ENCODE results near the gene CNOT10. TPM values are rescaled to one million over a fixed set of nuclear protein-coding genes. Genes with fewer than 3 reads are reported as not detected.

CNOT10 gene
- total RNA-seq, 4 donors from 2014 or later = 12.7 to 24.2 (median 19.7) TPM

DNA sequence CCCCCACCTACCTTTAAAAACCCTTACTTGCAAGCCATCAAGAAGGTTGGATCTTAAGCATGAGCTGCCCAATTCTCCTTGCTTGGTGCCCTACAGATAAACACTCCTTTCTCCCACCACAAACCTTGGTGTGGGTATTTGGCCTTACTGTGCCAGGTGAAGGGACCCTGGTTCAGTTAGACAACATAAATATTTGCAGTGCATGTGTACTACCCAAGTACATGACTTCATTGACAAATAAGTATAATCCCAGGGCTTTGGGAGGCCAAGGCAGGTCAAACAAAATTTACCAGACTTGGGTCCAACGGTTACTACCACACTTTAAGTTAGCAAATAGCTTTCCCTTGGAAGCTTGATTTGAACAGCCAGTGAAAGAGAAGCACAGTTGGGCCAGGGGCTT, 9.3 kb upstream of the CNOT10 start:
- intact Hi-C loops (cut with DNase I) = no loop called here
- no peak overlapping the region for H3K4me3 ChIP-seq
- no peak overlapping the region for H3K27ac ChIP-seq
- H3K4me1 ChIP-seq = no peaks in the 10 kb centered on the region
- H3K36me3 ChIP-seq = no peaks in the 10 kb centered on the region
- WGBS, 2 donors = 47 to 78% methylated on average over 1 of the region's 1 CpG
- H3K27me3 ChIP-seq = no peaks in the 10 kb centered on the region
- H3K9me3 ChIP-seq = no peaks in the 10 kb centered on the region
- no peak for TF ChIP-seq POLR2A (IDR thresholded peaks at IDR 0.05)
- TF ChIP-seq, protein P1, sequence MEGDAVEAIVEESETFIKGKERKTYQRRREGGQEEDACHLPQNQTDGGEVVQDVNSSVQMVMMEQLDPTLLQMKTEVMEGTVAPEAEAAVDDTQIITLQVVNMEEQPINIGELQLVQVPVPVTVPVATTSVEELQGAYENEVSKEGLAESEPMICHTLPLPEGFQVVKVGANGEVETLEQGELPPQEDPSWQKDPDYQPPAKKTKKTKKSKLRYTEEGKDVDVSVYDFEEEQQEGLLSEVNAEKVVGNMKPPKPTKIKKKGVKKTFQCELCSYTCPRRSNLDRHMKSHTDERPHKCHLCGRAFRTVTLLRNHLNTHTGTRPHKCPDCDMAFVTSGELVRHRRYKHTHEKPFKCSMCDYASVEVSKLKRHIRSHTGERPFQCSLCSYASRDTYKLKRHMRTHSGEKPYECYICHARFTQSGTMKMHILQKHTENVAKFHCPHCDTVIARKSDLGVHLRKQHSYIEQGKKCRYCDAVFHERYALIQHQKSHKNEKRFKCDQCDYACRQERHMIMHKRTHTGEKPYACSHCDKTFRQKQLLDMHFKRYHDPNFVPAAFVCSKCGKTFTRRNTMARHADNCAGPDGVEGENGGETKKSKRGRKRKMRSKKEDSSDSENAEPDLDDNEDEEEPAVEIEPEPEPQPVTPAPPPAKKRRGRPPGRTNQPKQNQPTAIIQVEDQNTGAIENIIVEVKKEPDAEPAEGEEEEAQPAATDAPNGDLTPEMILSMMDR (IDR thresholded peaks at IDR 0.05) = no peak
- no peak for DNase-seq

DNA sequence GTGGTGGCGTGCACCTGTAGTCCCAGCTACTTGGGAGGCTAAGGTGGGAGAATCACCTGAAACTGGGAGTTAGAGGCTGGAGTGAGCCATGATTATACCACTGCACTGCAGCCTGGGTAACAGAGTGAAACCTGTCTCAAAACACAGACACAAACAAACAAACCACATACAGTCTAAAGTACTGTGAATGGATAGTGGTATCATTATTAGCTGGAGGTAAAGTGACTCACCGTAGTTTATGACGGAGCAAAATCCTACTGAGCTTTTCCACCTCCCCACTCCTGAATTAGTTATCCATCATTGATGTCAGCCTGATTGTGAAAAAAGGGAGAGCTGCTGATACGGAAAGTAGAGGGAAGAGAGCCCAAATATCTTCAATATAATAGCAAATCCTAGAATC, 3.2 kb upstream of the CNOT10 start:
- TF ChIP-seq POLR2A (IDR thresholded peaks at IDR 0.05) = no peak
- TF ChIP-seq, protein P1 (IDR thresholded peaks at IDR 0.05) = no peak
- H3K9me3 ChIP-seq = no peaks in the 10 kb centered on the region
- DNase-seq = no peak
- H3K4me1 ChIP-seq = peaks cover 10 to 22% (median 17%) of the 10 kb centered on the region in 3 donors
- intact Hi-C loops (cut with DNase I) = no loop called here
- no peak overlapping the region for H3K27ac ChIP-seq
- no peaks in the 10 kb centered on the region for H3K36me3 ChIP-seq
- no peaks in the 10 kb centered on the region for H3K27me3 ChIP-seq
- H3K4me3 ChIP-seq = no peak overlapping the region
- 71 to 80% methylated on average over 4 of the region's 4 CpGs for WGBS, 2 donors

DNA sequence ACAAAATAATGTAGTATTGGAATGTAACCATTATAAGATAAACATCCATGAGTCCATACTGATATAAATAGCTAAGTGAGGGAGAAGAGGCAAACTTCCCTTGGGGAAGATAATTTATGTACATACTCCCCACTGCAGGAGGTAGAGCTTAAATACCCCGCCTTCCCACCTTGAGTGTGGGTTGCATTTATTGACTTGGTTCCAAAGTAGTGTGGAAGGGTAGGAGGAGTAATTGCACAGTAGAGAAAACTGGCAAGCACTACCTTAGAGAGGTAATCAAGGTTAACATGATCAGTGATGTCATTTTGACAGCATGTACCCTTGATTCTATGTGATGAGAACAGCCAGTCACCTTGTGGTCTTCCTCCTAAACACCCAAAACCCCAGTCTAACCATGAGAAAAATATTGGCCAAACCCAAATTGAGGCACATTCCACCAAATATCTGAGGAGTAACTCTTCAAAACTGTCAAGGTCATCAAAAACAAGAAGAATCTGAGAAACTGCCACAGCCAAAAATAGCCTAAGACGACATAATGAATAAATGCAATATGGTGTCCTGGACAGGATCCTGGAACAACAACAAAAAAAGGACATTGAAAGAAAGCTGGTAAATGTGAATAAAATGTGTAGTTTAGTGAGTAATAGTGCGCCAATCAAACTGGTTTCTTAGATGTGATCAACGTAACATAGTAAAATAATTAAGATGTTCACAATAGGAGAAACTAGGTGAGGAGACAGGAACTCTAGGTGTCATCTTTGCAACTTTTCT, 774 bp upstream of the CNOT10 start:
- intact Hi-C loops (cut with DNase I) = no loop called here
- no peak for DNase-seq
- no peak for TF ChIP-seq POLR2A (IDR thresholded peaks at IDR 0.05)
- TF ChIP-seq, protein P1 (IDR thresholded peaks at IDR 0.05) = no peak
- Histone ChIP-seq H3K9me3 (no peaks in the 10 kb centered on the region), H3K27ac (peak overlapping the region; percentile 71 to 95 (median 92)), H3K36me3 (peaks cover 0 to 7% (median 0%) of the 10 kb centered on the region in 3 donors), H3K4me3 (peak overlapping the region; percentile 55 to 98 (median 87)), H3K27me3 (no peaks in the 10 kb centered on the region), H3K4me1 (peaks cover 11 to 26% (median 19%) of the 10 kb centered on the region in 3 donors)
- 35 to 36% methylated on average over 4 of the region's 4 CpGs for WGBS, 2 donors

DNA sequence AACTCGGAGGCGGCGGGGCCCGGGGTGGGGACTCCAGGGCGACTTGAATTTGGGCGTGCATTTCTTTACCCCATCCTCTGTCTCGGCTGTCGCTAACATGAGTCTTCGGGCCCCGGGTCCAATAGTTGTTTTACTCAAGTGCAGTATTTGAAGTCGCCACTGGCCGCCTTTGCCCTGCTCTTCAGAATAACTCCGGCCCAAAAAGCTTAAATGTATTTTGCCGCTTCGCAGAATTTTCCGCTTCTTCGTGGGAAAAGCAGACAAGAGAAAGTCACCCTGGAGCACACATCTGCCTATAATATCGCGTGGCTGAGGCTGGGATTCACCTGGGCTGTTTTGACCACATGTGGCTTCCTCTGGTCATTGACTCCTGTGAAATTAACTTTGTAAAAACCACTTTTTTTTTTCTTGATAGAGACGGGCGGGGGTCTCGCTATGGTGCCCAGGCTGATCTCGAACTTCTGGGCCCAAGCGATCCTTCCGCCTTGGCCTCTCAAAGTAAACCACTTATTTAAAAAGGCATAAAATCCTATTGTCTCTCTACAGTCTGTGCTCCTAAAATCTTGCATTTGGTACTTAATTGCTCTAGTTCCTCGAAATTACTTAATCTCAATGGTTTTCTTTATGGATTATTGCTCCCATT, 676 bp downstream of the CNOT10 start:
- no peak for DNase-seq
- intact Hi-C loops (cut with DNase I) = no loop called here
- WGBS, 2 donors = 8 to 15% methylated on average over 9 to 21 of the region's 26 CpGs

More for the DNA sequence above, 676 bp downstream of the CNOT10 start:
- Histone ChIP-seq H3K4me1 (peaks cover 11 to 26% (median 19%) of the 10 kb centered on the region in 3 donors), H3K4me3 (peak overlapping the region; percentile 55 to 98 (median 87)), H3K9me3 (no peaks in the 10 kb centered on the region), H3K36me3 (peaks cover 0 to 17% (median 0%) of the 10 kb centered on the region in 3 donors), H3K27me3 (no peaks in the 10 kb centered on the region), H3K27ac (peak overlapping the region; percentile 71 to 95 (median 92))
- no peak for TF ChIP-seq POLR2A (IDR thresholded peaks at IDR 0.05)
- TF ChIP-seq, protein P1 (IDR thresholded peaks at IDR 0.05) = no peak

Data from esophagus squamous epithelium (tissue), 5 donors.